ENCODE results near the gene ARAP1. TPM values are rescaled to one million over a fixed set of nuclear protein-coding genes. Genes with fewer than 3 reads are reported as not detected.
A peak's percentile ranks its signal among the peaks of the same experiment; 100 is the strongest.

The ARAP1 gene
- total RNA-seq, 1 donor: 95.2 TPM

GRCh38 chr11:72758690-72759389, 6.6 kb upstream of the ARAP1 start:
- Histone ChIP-seq H3K27ac (ENCODE audit: low read depth, low read length) (peak overlapping the region; percentile 64), H3K4me3 (ENCODE audit: insufficient read depth, low read length) (no peak overlapping the region), H3K27me3 (ENCODE audit: insufficient read depth, low read length) (no peaks in the 10 kb centered on the region), H2AFZ (ENCODE audit: low read length) (no peak overlapping the region), H3K36me3 (ENCODE audit: insufficient read depth, low read length) (no peaks in the 10 kb centered on the region), H3K4me2 (ENCODE audit: insufficient read depth, low read length) (peak overlapping the region; percentile 41), H3K9me3 (ENCODE audit: low read depth, low read length) (no peaks in the 10 kb centered on the region), H4K20me1 (ENCODE audit: insufficient read depth, low read length) (no peaks in the 10 kb centered on the region), H3K4me1 (ENCODE audit: insufficient read depth, low read length) (peaks cover 16% of the 10 kb centered on the region), H3K79me2 (ENCODE audit: insufficient read depth, low read length) (no peaks in the 10 kb centered on the region)
- peak; percentile 92 for DNase-seq (ENCODE audit: insufficient read length, low spot score, missing footprints)
- TF ChIP-seq CTCF (IDR thresholded peaks at IDR 0.05; ENCODE audit: extremely low read depth, low read depth, low read length): no peak

- H3K4me2 ChIP-seq (ENCODE audit: insufficient read depth, low read length): peak overlapping the region; percentile 41
- no peaks in the 10 kb centered on the region for H4K20me1 ChIP-seq (ENCODE audit: insufficient read depth, low read length)
- H3K4me1 ChIP-seq (ENCODE audit: insufficient read depth, low read length): peaks cover 16% of the 10 kb centered on the region
- DNase-seq (ENCODE audit: insufficient read length, low spot score, missing footprints): peak; percentile 96
- peak overlapping the region; percentile 64 for H3K27ac ChIP-seq (ENCODE audit: low read depth, low read length)
- H3K36me3 ChIP-seq (ENCODE audit: insufficient read depth, low read length): no peaks in the 10 kb centered on the region
- no peak overlapping the region for H2AFZ ChIP-seq (ENCODE audit: low read length)
- no peaks in the 10 kb centered on the region for H3K79me2 ChIP-seq (ENCODE audit: insufficient read depth, low read length)
- no peaks in the 10 kb centered on the region for H3K9me3 ChIP-seq (ENCODE audit: low read depth, low read length)
- no peak for TF ChIP-seq CTCF (IDR thresholded peaks at IDR 0.05; ENCODE audit: extremely low read depth, low read depth, low read length)
- H3K4me3 ChIP-seq (ENCODE audit: insufficient read depth, low read length): no peak overlapping the region
- no peaks in the 10 kb centered on the region for H3K27me3 ChIP-seq (ENCODE audit: insufficient read depth, low read length)
Measured at GRCh38 chr11:72758304-72758689, 6.1 kb upstream of the ARAP1 start.

- Histone ChIP-seq H2AFZ (ENCODE audit: low read length) (no peak overlapping the region), H4K20me1 (ENCODE audit: insufficient read depth, low read length) (no peaks in the 10 kb centered on the region), H3K4me3 (ENCODE audit: insufficient read depth, low read length) (no peak overlapping the region), H3K4me1 (ENCODE audit: insufficient read depth, low read length) (peaks cover 35% of the 10 kb centered on the region), H3K79me2 (ENCODE audit: insufficient read depth, low read length) (peaks cover 14% of the 10 kb centered on the region), H3K9me3 (ENCODE audit: low read depth, low read length) (no peaks in the 10 kb centered on the region), H3K27ac (ENCODE audit: low read depth, low read length) (no peak overlapping the region), H3K4me2 (ENCODE audit: insufficient read depth, low read length) (no peak overlapping the region), H3K36me3 (ENCODE audit: insufficient read depth, low read length) (no peaks in the 10 kb centered on the region), H3K27me3 (ENCODE audit: insufficient read depth, low read length) (no peaks in the 10 kb centered on the region)
- DNase-seq (ENCODE audit: insufficient read length, low spot score, missing footprints): peak; percentile 58
- no peak for TF ChIP-seq CTCF (IDR thresholded peaks at IDR 0.05; ENCODE audit: extremely low read depth, low read depth, low read length)
Measured at GRCh38 chr11:72755713-72756285, 3.6 kb upstream of the ARAP1 start.

GRCh38 chr11:72754544-72755155, 2.4 kb upstream of the ARAP1 start:
- peaks cover 2% of the 10 kb centered on the region for H4K20me1 ChIP-seq (ENCODE audit: insufficient read depth, low read length)
- peaks cover 34% of the 10 kb centered on the region for H3K4me1 ChIP-seq (ENCODE audit: insufficient read depth, low read length)
- no peak overlapping the region for H3K4me3 ChIP-seq (ENCODE audit: insufficient read depth, low read length)
- peaks cover 25% of the 10 kb centered on the region for H3K79me2 ChIP-seq (ENCODE audit: insufficient read depth, low read length)
- H3K27ac ChIP-seq (ENCODE audit: low read depth, low read length): no peak overlapping the region
- no peaks in the 10 kb centered on the region for H3K9me3 ChIP-seq (ENCODE audit: low read depth, low read length)
- no peak for TF ChIP-seq CTCF (IDR thresholded peaks at IDR 0.05; ENCODE audit: extremely low read depth, low read depth, low read length)
- no peak overlapping the region for H3K4me2 ChIP-seq (ENCODE audit: insufficient read depth, low read length)
- no peak overlapping the region for H2AFZ ChIP-seq (ENCODE audit: low read length)
- DNase-seq (ENCODE audit: insufficient read length, low spot score, missing footprints): peak; percentile 66
- no peaks in the 10 kb centered on the region for H3K36me3 ChIP-seq (ENCODE audit: insufficient read depth, low read length)
- H3K27me3 ChIP-seq (ENCODE audit: insufficient read depth, low read length): no peaks in the 10 kb centered on the region

All from osteoblast (primary cell).